Panc1 (cell line): ENCODE measurements around the gene CPXM1. TPM values are rescaled to one million over a fixed set of nuclear protein-coding genes. Genes with fewer than 3 reads are reported as not detected.

Experiments used
- ATAC-seq: fragments of 200-7000 bp; cut with Tn5 transposase; 2 replicates; pipeline ENCODE4 v1.9.1; 2020; ENCODE audit warnings: mild to moderate bottlenecking, moderate library complexity
- BruUV-seq: library from RNA; stranded (reverse); fragments of 400-500 nt; replicated peaks from 2 replicates; lab custom pipeline; 2021; lab: Mats Ljungman, UMichigan
- CTCF ChIA-PET: fragments of 300-600 bp; sonication (Branson Sonifier 250); formaldehyde crosslinking; loops from one replicate; lab custom pipeline; 2022; ENCODE audit warnings: antibody characterized with exemption; lab: Charles Lee
- POLR2A ChIA-PET: fragments of 300-600 bp; sonication (Branson Sonifier 250); formaldehyde crosslinking; loops from one replicate; lab custom pipeline; 2022; ENCODE audit warnings: antibody characterized with exemption; lab: Charles Lee
- DNase-seq: peaks from one replicate; pipeline ENCODE4 v3.0.0-alpha.2; 2010; ENCODE audit warnings: low read depth, low spot score
- H3K27ac ChIP-seq: 2 replicates; pipeline ENCODE4 v1.5.1; 2011; ENCODE audit warnings: mild to moderate bottlenecking, low read length, inconsistent platforms
- H3K27me3 ChIP-seq: fragments of 200-500 bp; sonication (Bioruptor generic); 2 replicates; pipeline ENCODE4 v1.6.0; 2014; ENCODE audit warnings: low read length, inconsistent platforms; ENCODE audit not compliant: control insufficient read depth, insufficient read depth
- H3K36me3 ChIP-seq: fragments of 200-500 bp; sonication (Bioruptor generic); 2 replicates; pipeline ENCODE4 v1.5.1; 2014; ENCODE audit warnings: inconsistent platforms, mild to moderate bottlenecking, low read length, moderate library complexity; ENCODE audit not compliant: control insufficient read depth, insufficient read depth
- H3K4me1 ChIP-seq: 2 replicates; pipeline ENCODE4 v1.5.1; 2011; ENCODE audit warnings: inconsistent platforms, mild to moderate bottlenecking, low read length, moderate library complexity; ENCODE audit not compliant: control insufficient read depth, insufficient read depth
- H3K4me3 ChIP-seq, 2 experiments: 2 replicates each; pipeline ENCODE4 v1.5.1; 2011 to 2012; ENCODE audit warnings: low read depth in 2 of 2, low read length in 2 of 2, mild to moderate bottlenecking in 2 of 2, inconsistent platforms in 1 of 2, moderate library complexity in 1 of 2
- H3K9me3 ChIP-seq: fragments of 200-500 bp; sonication (Bioruptor generic); 2 replicates; pipeline ENCODE4 v1.5.1; 2014; ENCODE audit warnings: low read depth, mild to moderate bottlenecking, inconsistent platforms, low read length, moderate library complexity; ENCODE audit not compliant: control insufficient read depth, insufficient read depth
- POLR2AphosphoS5 ChIP-seq: IDR thresholded peaks from 2 replicates; pipeline ENCODE4 v1.6.1; 2012; ENCODE audit warnings: mild to moderate bottlenecking, low read depth, low read length, moderate library complexity
- SIN3A ChIP-seq: IDR thresholded peaks from 2 replicates; pipeline ENCODE4 v1.6.1; 2012; ENCODE audit warnings: low read depth, mild to moderate bottlenecking, low read length, moderate library complexity, borderline replicate concordance; ENCODE audit not compliant: insufficient read depth
- TCF7L2 ChIP-seq: IDR thresholded peaks from 2 replicates; pipeline ENCODE4 v1.6.1; 2011; ENCODE audit warnings: mild to moderate bottlenecking, low read depth, low read length, inconsistent platforms
- in situ Hi-C: cut with HindIII; loops from 2 replicates; pipeline ENCODE4 v1.10.0; 2016; ENCODE audit warnings: low sequenced_read_pairs, low pct_unique_long_range_greater_than_20kb
- intact Hi-C: fragments of 100-400 bp; cut with micrococcal nuclease; formaldehyde crosslinking; loops from one replicate; pipeline ENCODE4 v1.10.0; 2022; ENCODE audit not compliant: unreplicated experiment
- total RNA-seq: library from RNA; stranded (reverse); gene quantifications from one replicate; pipeline ENCODE4 v1.2.1, GENCODE V29; 2021; ENCODE audit not compliant: unreplicated experiment
- TF ChIP-seq, protein P1 (sequence below): fragments of 450-650 bp; IDR thresholded peaks from 2 replicates; pipeline ENCODE4 v1.5.1; 2017; ENCODE audit warnings: mild to moderate bottlenecking
- TF ChIP-seq, protein P2 (sequence below), 2 experiments: IDR thresholded peaks; 2 replicates each; pipeline ENCODE4 v1.6.1; 2011 to 2012; ENCODE audit warnings: low read depth in 2 of 2, control low read depth in 1 of 2, low read length in 1 of 2, mild to moderate bottlenecking in 1 of 2, moderate library complexity in 1 of 2; ENCODE audit not compliant: insufficient read depth in 1 of 2

CPXM1 gene
- total RNA-seq, 1 experiment from 2014 or later, result not detected

DNA sequence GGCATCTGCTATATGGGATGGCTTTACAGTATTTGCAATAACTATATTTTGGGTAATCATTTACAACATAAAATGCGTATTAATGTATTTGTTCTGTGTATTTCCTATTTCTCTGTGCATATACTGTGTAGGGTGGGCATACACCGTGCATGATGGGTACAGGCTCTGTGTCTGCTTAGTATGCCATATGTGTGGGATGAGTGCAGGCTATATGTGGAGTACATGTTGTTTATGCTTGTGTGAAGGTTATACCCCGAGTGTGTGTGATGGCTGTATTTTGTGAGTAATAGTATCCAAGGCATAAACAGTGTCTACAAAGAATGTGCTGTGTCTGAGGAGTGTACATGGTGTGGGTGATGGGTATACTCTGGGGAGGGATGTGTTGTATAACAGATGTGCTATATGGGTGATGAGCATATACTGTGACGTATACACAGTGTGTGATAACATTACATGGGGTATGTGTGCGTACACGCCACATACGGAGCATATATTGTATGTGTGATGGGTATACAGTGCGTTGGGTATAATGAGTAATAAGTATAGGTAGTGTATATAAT, 52.7 kb downstream of the CPXM1 start:
- H3K27me3 ChIP-seq, result no peaks in the 10 kb centered on the region
- peaks cover 12% of the 10 kb centered on the region for H3K4me1 ChIP-seq
- ATAC-seq (no peak), DNase-seq (no peak)
- TF ChIP-seq, protein P1, sequence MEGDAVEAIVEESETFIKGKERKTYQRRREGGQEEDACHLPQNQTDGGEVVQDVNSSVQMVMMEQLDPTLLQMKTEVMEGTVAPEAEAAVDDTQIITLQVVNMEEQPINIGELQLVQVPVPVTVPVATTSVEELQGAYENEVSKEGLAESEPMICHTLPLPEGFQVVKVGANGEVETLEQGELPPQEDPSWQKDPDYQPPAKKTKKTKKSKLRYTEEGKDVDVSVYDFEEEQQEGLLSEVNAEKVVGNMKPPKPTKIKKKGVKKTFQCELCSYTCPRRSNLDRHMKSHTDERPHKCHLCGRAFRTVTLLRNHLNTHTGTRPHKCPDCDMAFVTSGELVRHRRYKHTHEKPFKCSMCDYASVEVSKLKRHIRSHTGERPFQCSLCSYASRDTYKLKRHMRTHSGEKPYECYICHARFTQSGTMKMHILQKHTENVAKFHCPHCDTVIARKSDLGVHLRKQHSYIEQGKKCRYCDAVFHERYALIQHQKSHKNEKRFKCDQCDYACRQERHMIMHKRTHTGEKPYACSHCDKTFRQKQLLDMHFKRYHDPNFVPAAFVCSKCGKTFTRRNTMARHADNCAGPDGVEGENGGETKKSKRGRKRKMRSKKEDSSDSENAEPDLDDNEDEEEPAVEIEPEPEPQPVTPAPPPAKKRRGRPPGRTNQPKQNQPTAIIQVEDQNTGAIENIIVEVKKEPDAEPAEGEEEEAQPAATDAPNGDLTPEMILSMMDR, result no peak
- TF ChIP-seq TCF7L2, result no peak
- TF ChIP-seq POLR2AphosphoS5, result no peak
- TF ChIP-seq, protein P2, sequence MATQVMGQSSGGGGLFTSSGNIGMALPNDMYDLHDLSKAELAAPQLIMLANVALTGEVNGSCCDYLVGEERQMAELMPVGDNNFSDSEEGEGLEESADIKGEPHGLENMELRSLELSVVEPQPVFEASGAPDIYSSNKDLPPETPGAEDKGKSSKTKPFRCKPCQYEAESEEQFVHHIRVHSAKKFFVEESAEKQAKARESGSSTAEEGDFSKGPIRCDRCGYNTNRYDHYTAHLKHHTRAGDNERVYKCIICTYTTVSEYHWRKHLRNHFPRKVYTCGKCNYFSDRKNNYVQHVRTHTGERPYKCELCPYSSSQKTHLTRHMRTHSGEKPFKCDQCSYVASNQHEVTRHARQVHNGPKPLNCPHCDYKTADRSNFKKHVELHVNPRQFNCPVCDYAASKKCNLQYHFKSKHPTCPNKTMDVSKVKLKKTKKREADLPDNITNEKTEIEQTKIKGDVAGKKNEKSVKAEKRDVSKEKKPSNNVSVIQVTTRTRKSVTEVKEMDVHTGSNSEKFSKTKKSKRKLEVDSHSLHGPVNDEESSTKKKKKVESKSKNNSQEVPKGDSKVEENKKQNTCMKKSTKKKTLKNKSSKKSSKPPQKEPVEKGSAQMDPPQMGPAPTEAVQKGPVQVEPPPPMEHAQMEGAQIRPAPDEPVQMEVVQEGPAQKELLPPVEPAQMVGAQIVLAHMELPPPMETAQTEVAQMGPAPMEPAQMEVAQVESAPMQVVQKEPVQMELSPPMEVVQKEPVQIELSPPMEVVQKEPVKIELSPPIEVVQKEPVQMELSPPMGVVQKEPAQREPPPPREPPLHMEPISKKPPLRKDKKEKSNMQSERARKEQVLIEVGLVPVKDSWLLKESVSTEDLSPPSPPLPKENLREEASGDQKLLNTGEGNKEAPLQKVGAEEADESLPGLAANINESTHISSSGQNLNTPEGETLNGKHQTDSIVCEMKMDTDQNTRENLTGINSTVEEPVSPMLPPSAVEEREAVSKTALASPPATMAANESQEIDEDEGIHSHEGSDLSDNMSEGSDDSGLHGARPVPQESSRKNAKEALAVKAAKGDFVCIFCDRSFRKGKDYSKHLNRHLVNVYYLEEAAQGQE (IDR thresholded peaks at IDR 0.05; ENCODE audit: insufficient read depth in 1 of 2, low read depth in 2 of 2, low read length in 1 of 2), result no peak
- no peak for TF ChIP-seq SIN3A
- POLR2A ChIA-PET, result no interaction called here
- no TSS peak for BruUV-seq
- H3K27ac ChIP-seq, result no peak overlapping the region
- no peaks in the 10 kb centered on the region for H3K9me3 ChIP-seq
- in situ Hi-C loops, result no loop called here
- CTCF ChIA-PET, result no interaction called here
- H3K4me3 ChIP-seq, result no peak overlapping the region
- no peaks in the 10 kb centered on the region for H3K36me3 ChIP-seq
- intact Hi-C loops, result no loop called here

DNA sequence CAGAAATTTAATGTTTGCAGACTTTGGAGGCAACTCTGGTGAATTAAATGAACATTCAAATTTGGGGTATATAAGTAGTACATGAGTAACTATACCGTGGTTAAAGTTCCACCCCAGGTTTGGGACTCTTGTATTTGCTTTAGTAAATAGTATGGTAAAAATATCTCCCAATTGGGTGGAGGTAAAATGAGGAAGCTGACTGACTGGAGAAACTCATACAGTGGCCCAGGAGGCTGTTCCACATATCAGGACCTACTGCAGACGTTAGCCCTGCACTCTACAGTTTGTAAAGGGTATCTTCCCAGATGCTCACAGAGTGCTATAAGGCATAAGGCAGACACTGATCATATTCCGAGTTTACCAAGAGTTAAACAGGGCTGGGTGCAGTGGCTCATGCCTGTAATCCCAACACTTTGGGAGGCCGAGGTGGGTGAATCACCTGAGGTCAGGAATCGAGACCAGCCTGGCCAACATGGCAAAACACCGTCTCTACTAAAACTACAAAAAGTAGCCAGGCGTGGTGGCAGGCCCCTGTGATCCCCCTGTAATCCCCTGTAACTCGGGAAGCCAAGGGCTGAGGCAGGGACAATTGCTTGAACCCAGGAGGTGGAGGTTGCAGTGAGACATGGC, 53.7 kb downstream of the CPXM1 start:
- CTCF ChIA-PET, result no interaction called here
- peaks cover 12% of the 10 kb centered on the region for H3K4me1 ChIP-seq
- no peak overlapping the region for H3K4me3 ChIP-seq
- no peak for ATAC-seq
- TF ChIP-seq TCF7L2 (no peak), POLR2AphosphoS5 (no peak), SIN3A (no peak)
- TF ChIP-seq, protein P1, result no peak
- TF ChIP-seq, protein P2 (IDR thresholded peaks at IDR 0.05; ENCODE audit: insufficient read depth in 1 of 2, low read depth in 2 of 2, low read length in 1 of 2), result no peak
- H3K9me3 ChIP-seq, result no peaks in the 10 kb centered on the region
- no peaks in the 10 kb centered on the region for H3K27me3 ChIP-seq
- DNase-seq, result no peak
- in situ Hi-C loops (no loop called here), intact Hi-C loops (no loop called here)
- no peaks in the 10 kb centered on the region for H3K36me3 ChIP-seq
- no peak overlapping the region for H3K27ac ChIP-seq
- POLR2A ChIA-PET, result no interaction called here
- no TSS peak for BruUV-seq
